ENCODE results near the gene PGBD5. TPM values are rescaled to one million over a fixed set of nuclear protein-coding genes. Genes with fewer than 3 reads are reported as not detected.

The PGBD5 gene
- total RNA-seq, 2 experiments from 2014 or later, result not detected

- ATAC-seq (no peak), DNase-seq (no peak)
- POLR2A ChIA-PET, result no interaction called here
- Mint-ChIP-seq H3K27me3 (peaks cover 63% of the 10 kb centered on the region), H3K27ac (no peak overlapping the region), H3K4me1 (ENCODE audit: low read depth) (peaks cover 9% of the 10 kb centered on the region), H3K9me3 (peaks cover 1% of the 10 kb centered on the region), H3K4me3 (peak overlapping the region; percentile 53), H3K36me3 (ENCODE audit: low read depth) (no peaks in the 10 kb centered on the region)
- CTCF ChIA-PET, result no interaction called here
- intact Hi-C loops (cut with micrococcal nuclease), result no loop called here
- no peak for TF ChIP-seq CTCF (IDR thresholded peaks at IDR 0.05)
Observed at GRCh38 chr1:230425252-230426091, 660 bp downstream of the PGBD5 start.

GRCh38 chr1:230424391-230425251 lies 1.5 kb downstream of the PGBD5 start:
- intact Hi-C loops (cut with micrococcal nuclease), result no loop called here
- ATAC-seq (no peak), DNase-seq (peak; percentile 14)
- Mint-ChIP-seq H3K36me3 (ENCODE audit: low read depth) (no peaks in the 10 kb centered on the region), H3K27me3 (peaks cover 65% of the 10 kb centered on the region), H3K4me1 (ENCODE audit: low read depth) (peaks cover 9% of the 10 kb centered on the region), H3K27ac (no peak overlapping the region), H3K9me3 (peaks cover 7% of the 10 kb centered on the region), H3K4me3 (peak overlapping the region; percentile 53)
- TF ChIP-seq CTCF (IDR thresholded peaks at IDR 0.05), result no peak
- ChIA-PET CTCF (no interaction called here), POLR2A (interaction anchor here (0.6 kb wide), 1 partner anchor 476 kb away, joined by 3 read pairs; no protein-coding TSS in a partner anchor)

GRCh38 chr1:230423951-230424350 lies 2.2 kb downstream of the PGBD5 start:
- Mint-ChIP-seq H3K27ac (no peak overlapping the region), H3K27me3 (peaks cover 62% of the 10 kb centered on the region), H3K4me1 (ENCODE audit: low read depth) (peaks cover 9% of the 10 kb centered on the region), H3K4me3 (no peak overlapping the region), H3K9me3 (peaks cover 10% of the 10 kb centered on the region), H3K36me3 (ENCODE audit: low read depth) (no peaks in the 10 kb centered on the region)
- ATAC-seq (no peak), DNase-seq (no peak)
- TF ChIP-seq CTCF (IDR thresholded peaks at IDR 0.05), result no peak
- CTCF ChIA-PET, result no interaction called here
- intact Hi-C loops (cut with micrococcal nuclease), result no loop called here
- POLR2A ChIA-PET, result interaction anchor here (0.6 kb wide), 1 partner anchor 475 kb away, joined by 3 read pairs; no protein-coding TSS in a partner anchor

- Mint-ChIP-seq H3K27ac (no peak overlapping the region), H3K27me3 (peaks cover 66% of the 10 kb centered on the region), H3K36me3 (ENCODE audit: low read depth) (no peaks in the 10 kb centered on the region), H3K4me3 (no peak overlapping the region), H3K4me1 (ENCODE audit: low read depth) (peaks cover 9% of the 10 kb centered on the region), H3K9me3 (peaks cover 10% of the 10 kb centered on the region)
- CTCF ChIA-PET, result no interaction called here
- no peak for TF ChIP-seq CTCF (IDR thresholded peaks at IDR 0.05)
- no peak for DNase-seq
- intact Hi-C loops (cut with micrococcal nuclease), result no loop called here
- POLR2A ChIA-PET, result no interaction called here
- ATAC-seq, result no peak
Observed at GRCh38 chr1:230423261-230423660, 2.9 kb downstream of the PGBD5 start.
